ENCODE data around the gene FGF18. TPM values are rescaled to one million over a fixed set of nuclear protein-coding genes. Genes with fewer than 3 reads are reported as not detected.
A peak's percentile ranks its signal among the peaks of the same experiment; 100 is the strongest.

Gene FGF18
- total RNA-seq, 1 donor from 2014 or later, result not detected

DNA sequence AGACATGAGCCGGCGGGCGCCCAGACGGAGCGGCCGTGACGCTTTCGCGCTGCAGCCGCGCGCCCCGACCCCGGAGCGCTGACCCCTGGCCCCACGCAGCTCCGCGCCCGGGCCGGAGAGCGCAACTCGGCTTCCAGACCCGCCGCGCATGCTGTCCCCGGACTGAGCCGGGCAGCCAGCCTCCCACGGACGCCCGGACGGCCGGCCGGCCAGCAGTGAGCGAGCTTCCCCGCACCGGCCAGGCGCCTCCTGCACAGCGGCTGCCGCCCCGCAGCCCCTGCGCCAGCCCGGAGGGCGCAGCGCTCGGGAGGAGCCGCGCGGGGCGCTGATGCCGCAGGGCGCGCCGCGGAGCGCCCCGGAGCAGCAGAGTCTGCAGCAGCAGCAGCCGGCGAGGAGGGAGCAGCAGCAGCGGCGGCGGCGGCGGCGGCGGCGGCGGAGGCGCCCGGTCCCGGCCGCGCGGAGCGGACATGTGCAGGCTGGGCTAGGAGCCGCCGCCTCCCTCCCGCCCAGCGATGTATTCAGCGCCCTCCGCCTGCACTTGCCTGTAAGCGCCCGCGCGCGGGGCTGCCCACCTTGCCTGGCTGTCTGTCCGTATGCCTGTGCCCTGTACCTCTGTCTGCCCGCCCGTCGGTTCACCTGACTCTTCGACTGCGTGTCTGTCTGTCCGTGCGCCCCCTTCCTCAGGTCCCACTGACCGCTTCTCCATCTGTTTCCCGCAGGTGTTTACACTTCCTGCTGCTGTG lies 412 bp downstream of the FGF18 start:
- Mint-ChIP-seq H3K36me3 (ENCODE audit: low read depth) (no peaks in the 10 kb centered on the region), H3K4me3 (peak overlapping the region; percentile 76), H3K4me1 (peaks cover 20% of the 10 kb centered on the region), H3K27ac (no peak overlapping the region), H3K9me3 (no peaks in the 10 kb centered on the region), H3K27me3 (peaks cover 23% of the 10 kb centered on the region)
- ATAC-seq (ENCODE audit: low read depth), result peak; percentile 23
- TF ChIP-seq, protein P1, sequence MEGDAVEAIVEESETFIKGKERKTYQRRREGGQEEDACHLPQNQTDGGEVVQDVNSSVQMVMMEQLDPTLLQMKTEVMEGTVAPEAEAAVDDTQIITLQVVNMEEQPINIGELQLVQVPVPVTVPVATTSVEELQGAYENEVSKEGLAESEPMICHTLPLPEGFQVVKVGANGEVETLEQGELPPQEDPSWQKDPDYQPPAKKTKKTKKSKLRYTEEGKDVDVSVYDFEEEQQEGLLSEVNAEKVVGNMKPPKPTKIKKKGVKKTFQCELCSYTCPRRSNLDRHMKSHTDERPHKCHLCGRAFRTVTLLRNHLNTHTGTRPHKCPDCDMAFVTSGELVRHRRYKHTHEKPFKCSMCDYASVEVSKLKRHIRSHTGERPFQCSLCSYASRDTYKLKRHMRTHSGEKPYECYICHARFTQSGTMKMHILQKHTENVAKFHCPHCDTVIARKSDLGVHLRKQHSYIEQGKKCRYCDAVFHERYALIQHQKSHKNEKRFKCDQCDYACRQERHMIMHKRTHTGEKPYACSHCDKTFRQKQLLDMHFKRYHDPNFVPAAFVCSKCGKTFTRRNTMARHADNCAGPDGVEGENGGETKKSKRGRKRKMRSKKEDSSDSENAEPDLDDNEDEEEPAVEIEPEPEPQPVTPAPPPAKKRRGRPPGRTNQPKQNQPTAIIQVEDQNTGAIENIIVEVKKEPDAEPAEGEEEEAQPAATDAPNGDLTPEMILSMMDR (IDR thresholded peaks at IDR 0.05), result no peak
- peak; percentile 36 for DNase-seq
- intact Hi-C loops (cut with micrococcal nuclease), result loop anchor here (1.0 to 2.0 kb wide), 3 partner anchors 487 to 1277 kb away; no protein-coding TSS in a partner anchor
- ChIA-PET CTCF (interaction anchor here (0.8 to 1.4 kb wide), 2 partner anchors 12 to 874 kb away, joined by 3 to 4 read pairs; no protein-coding TSS in a partner anchor), POLR2A (interaction anchor here (1.0 kb wide), 1 partner anchor 30 kb away, joined by 3 read pairs; no protein-coding TSS in a partner anchor)

DNA sequence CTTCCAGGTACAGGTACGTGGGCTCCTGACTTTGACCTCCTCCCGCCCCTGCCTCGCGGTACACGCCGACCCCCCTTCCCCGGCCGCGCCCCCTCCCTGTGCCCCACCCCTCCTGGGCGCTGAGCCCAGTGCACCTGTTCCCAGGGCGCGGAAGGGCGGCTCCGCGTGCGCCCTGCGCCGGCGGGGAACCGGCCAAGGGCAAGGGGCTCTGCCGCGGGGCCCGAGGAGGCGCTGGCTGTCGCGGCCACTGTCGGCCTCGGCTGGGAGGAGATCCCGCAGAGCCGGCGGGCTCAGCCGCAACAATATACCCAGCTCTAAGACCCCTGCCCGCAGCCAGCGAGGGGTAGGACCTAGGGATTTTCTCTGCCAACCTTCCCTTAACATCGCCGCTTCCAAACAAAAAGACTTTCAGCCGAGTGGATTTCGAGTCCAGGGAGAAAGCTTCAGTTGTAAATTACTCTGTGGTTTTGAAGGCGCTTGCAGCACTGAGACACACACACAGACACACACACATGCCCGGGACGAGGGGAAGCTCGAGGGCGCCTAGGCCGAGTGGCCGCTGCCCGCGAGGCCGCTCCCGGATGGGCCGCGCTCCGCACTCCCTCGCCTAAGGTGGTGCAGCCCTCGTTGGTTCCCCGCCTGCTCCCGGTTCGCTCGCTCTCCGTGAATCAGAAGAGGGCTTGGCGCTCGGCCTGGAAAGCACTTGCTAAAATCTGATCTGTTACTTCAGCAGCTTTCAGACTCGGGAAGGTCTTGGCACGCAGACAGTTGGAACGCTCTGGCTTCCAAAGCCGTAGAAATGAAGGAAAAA lies 1.2 kb downstream of the FGF18 start:
- Mint-ChIP-seq H3K9me3 (no peaks in the 10 kb centered on the region), H3K27me3 (peaks cover 23% of the 10 kb centered on the region), H3K4me3 (peak overlapping the region; percentile 76), H3K27ac (no peak overlapping the region), H3K4me1 (peaks cover 20% of the 10 kb centered on the region), H3K36me3 (ENCODE audit: low read depth) (no peaks in the 10 kb centered on the region)
- ATAC-seq (ENCODE audit: low read depth) (no peak), DNase-seq (no peak)
- ChIA-PET CTCF (no interaction called here), POLR2A (no interaction called here)
- TF ChIP-seq, protein P1 (IDR thresholded peaks at IDR 0.05), result no peak
- intact Hi-C loops (cut with micrococcal nuclease), result no loop called here

DNA sequence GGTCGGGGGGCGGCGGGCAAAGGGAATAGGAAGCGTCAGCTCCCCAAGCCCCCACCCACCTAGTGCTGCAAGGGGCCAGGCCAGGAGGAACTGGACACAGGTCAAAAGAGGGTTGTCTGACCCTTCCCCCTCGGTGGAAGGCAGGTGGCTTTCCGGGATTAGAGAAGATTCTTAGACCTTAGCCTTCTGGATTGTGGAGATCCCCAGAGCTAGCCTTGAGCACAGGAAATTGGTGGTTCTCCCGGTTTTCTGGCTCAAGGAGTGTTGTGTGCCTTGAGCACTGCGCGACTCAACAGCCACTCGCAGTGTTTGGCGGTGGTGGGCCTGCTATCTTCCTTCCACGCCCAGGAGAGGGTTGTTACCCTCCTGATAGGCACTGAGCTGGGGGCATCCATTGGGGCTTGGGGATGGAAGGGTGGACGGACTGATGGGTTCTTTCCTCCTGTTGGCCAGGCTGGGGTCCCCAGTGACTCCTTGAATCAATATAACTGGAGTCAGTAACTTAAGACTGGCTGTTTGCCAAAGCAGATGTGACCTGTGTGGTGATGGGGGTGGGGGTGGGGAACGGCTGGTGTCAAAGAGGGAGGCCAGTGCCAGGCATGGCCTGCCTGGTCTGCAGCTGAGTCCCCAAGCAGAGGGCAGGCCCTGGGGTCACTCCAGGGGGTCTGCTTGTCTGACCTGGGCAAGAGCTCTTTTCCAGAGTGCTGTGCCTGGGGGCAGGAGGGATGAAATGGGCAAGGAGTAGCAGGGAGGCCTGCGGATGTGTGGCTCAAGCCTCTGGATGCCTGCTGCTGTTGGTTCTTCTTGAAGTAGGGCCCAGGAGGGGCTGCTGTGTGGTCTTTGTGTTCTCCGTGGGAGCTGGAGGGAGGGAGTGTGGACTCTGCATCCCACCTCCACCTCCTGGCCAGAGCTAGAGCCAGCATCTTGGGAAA lies 2.1 kb downstream of the FGF18 start:
- peaks cover 23% of the 10 kb centered on the region for H3K27me3 Mint-ChIP-seq
- DNase-seq (no peak), ATAC-seq (ENCODE audit: low read depth) (no peak)
- ChIA-PET CTCF (no interaction called here), POLR2A (interaction anchor here (0.6 kb wide), 1 partner anchor 22 kb away, joined by 8 read pairs; no protein-coding TSS in a partner anchor)
- intact Hi-C loops (cut with micrococcal nuclease), result no loop called here
- no peaks in the 10 kb centered on the region for H3K36me3 Mint-ChIP-seq (ENCODE audit: low read depth)
- no peak overlapping the region for H3K27ac Mint-ChIP-seq
- H3K4me1 Mint-ChIP-seq, result peaks cover 20% of the 10 kb centered on the region
- no peaks in the 10 kb centered on the region for H3K9me3 Mint-ChIP-seq
- TF ChIP-seq, protein P1 (IDR thresholded peaks at IDR 0.05), result no peak
- no peak overlapping the region for H3K4me3 Mint-ChIP-seq

DNA sequence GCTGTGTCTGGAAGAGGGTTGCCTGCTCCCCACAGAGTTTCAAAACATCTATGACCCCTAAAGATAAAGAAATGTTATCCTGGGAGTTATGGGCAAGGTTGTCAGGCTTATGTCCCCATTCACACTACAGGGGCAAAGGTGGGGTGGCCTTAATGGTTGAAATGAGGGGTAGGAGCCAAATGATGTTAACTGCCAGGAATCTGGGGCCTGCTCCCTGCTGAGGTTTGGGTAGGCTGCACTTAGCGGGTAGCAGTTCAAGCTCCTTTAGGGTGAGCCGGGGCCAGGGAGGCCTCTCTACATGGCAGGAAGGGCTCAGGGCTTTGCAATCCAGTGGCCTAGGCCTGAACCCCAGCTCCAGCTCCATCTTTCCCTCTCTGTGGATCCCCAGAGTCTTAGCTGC lies 3.0 kb downstream of the FGF18 start:
- POLR2A ChIA-PET, result no interaction called here
- Mint-ChIP-seq H3K4me3 (no peak overlapping the region), H3K36me3 (ENCODE audit: low read depth) (no peaks in the 10 kb centered on the region), H3K9me3 (no peaks in the 10 kb centered on the region), H3K27me3 (peaks cover 23% of the 10 kb centered on the region), H3K27ac (no peak overlapping the region), H3K4me1 (peaks cover 20% of the 10 kb centered on the region)
- TF ChIP-seq, protein P1 (IDR thresholded peaks at IDR 0.05), result no peak
- ATAC-seq (ENCODE audit: low read depth), result no peak
- CTCF ChIA-PET, result interaction anchor here (1.7 kb wide), 1 partner anchor 14 kb away, joined by 4 read pairs; no protein-coding TSS in a partner anchor
- intact Hi-C loops (cut with micrococcal nuclease), result no loop called here
- DNase-seq, result no peak
